Measurements from ENCODE around the gene SYNPO.

Gene SYNPO

DNA sequence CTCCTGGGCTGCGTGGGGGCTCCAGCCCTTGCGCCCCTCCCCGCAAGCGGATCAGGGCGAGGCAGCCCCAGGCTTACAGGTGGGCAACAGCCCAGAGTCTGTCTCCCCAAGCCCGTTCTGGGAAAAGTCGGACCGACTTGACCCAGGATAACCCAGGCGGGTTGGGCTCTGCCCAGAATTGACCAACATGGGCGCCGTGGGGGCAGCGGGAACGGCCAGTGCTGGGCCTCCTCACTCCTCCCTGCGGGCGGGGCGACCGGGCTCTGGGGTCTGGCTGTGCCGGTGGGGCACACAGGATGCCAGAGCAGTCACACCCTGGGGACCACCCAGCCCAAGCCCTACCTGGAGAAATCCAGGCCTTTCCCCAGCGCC lies 15.3 kb upstream of the SYNPO start:
- DNase-seq (no peak), ATAC-seq (replicated peaks) (no peak)
- H3K36me3 Mint-ChIP-seq: peaks cover 2 to 18% of the 10 kb centered on the region in 2 donors
- peak overlapping the region; percentile 85 to 87 for H3K4me3 Mint-ChIP-seq
- H3K9me3 Mint-ChIP-seq: no peaks in the 10 kb centered on the region
- no peaks in the 10 kb centered on the region for H3K27me3 Mint-ChIP-seq
- H3K4me1 Mint-ChIP-seq: peaks cover 44 to 58% of the 10 kb centered on the region in 2 donors
- no peak overlapping the region for H3K27ac Mint-ChIP-seq

DNA sequence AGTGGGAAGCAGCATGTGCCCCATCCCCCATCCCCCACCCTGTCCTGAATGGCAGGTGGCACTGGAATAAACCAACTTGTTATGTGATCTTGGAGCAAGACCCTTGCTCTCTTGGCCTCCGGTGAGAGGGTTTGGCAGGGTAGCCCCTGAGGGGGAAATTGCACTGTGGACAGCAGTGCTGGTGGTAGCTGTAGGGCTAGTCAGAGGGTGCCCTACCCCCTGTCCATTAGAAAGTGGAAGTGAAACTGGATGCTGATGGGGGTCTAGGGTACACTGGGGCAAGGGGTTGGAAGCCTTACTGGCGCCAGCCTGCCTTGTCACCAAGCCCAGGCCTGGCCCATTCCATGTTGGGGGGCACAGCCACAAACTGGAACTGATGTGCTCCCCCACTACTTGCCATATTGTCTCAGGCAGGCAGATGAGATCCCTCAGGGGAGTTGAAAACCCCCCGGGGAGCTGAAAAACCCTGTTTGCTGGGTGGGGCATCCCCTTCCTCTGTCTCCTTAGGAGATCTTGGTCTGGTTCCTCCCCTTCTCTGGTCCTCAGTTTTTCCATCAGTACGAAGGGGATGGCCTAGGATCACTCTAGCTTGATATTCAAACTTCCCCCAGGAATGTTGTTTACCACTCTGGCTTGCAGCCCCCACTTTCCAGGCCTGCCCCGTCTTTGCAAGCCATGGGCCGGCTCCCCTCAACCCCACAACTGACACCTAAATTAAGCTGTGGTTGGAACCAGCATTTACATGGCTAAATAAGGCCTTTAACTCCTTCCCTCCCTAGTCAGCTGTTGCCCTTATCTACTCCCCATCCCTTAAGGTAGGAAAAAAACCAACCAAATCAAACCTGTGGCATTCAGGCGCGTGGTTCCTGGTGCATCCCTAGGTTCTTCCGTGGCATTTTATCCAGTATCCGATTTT lies 14.4 kb upstream of the SYNPO start:
- H3K9me3 Mint-ChIP-seq: no peaks in the 10 kb centered on the region
- peak overlapping the region; percentile 85 to 87 for H3K4me3 Mint-ChIP-seq
- peak; percentile 86 for DNase-seq
- ATAC-seq (replicated peaks): peak; percentile 81 to 86
- H3K27me3 Mint-ChIP-seq: no peaks in the 10 kb centered on the region
- peaks cover 2 to 24% of the 10 kb centered on the region in 2 donors for H3K36me3 Mint-ChIP-seq
- H3K27ac Mint-ChIP-seq: peak overlapping the region; percentile 90
- peaks cover 46 to 58% of the 10 kb centered on the region in 2 donors for H3K4me1 Mint-ChIP-seq

DNA sequence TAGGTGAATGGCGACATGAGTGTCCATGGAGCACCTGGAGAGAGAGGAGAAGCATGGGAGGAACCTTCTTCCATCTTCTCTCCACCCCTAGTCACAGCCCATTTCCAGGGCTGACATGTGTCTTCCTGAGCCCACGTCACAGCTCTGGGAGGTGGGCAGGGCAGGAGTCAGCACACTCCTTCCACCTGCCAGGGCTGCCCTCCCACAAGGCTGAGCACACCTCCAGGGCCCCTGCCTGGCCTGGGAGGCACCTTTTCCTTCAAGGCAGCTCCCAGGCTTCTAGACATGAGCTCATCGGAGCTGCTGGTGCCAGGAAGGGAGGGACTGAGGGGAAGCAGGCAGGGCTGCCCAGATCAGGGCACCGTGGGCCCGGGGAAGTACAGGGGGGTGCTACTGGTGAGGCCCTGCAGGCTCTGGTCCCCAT lies 13.6 kb upstream of the SYNPO start:
- H3K9me3 Mint-ChIP-seq: no peaks in the 10 kb centered on the region
- H3K27ac Mint-ChIP-seq: peak overlapping the region; percentile 34
- peaks cover 47 to 58% of the 10 kb centered on the region in 2 donors for H3K4me1 Mint-ChIP-seq
- H3K36me3 Mint-ChIP-seq: peaks cover 2 to 26% of the 10 kb centered on the region in 2 donors
- DNase-seq: peak; percentile 12
- no peak for ATAC-seq (replicated peaks)
- peak overlapping the region; percentile 85 to 87 for H3K4me3 Mint-ChIP-seq
- no peaks in the 10 kb centered on the region for H3K27me3 Mint-ChIP-seq

DNA sequence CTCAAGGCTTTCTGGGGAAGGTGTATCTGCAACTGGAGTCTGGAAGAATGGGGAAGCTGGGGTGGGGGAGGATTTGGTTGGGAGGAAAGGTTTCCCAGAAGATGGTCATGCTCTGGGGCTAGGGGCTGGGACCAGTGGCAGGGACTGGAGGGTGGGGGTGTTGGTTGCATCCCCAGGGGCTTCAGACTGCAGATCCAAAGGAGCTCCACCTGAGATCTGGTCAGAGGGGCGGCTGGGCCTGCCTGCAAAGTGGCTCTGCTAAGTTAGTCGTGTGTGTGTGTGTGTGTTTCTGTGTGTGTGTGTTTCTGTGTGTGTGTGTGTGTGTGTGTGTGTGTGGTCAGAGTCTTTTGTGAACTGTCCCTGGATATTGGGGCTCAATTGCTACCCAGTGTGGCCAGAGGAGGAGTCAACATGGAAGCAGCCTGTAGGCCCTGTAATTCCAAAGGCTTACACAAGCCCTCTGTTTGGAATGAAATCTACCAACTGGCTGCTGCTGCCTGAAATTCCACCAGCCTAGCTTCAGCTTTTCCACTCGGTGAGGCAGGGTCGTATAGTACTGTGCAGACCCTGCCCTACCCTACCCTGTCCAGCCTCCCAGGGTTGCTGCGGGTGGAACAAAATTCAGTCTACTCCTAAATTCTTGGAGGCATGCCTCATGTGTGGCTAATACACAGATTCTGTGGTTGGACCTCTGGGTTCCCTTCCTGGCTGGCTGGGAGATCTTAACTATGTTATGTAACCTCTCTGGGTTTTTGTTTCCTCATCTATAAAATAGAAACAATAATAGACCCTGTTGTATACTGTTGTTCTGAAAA lies 12.5 kb upstream of the SYNPO start:
- Mint-ChIP-seq H3K4me1 (peaks cover 44 to 59% of the 10 kb centered on the region in 2 donors), H3K9me3 (no peaks in the 10 kb centered on the region), H3K36me3 (peaks cover 2 to 27% of the 10 kb centered on the region in 2 donors), H3K27me3 (no peaks in the 10 kb centered on the region), H3K27ac (no peak overlapping the region), H3K4me3 (peak overlapping the region in 1 of 2 donors; percentile 85)
- ATAC-seq (replicated peaks) (no peak), DNase-seq (no peak)

DNA sequence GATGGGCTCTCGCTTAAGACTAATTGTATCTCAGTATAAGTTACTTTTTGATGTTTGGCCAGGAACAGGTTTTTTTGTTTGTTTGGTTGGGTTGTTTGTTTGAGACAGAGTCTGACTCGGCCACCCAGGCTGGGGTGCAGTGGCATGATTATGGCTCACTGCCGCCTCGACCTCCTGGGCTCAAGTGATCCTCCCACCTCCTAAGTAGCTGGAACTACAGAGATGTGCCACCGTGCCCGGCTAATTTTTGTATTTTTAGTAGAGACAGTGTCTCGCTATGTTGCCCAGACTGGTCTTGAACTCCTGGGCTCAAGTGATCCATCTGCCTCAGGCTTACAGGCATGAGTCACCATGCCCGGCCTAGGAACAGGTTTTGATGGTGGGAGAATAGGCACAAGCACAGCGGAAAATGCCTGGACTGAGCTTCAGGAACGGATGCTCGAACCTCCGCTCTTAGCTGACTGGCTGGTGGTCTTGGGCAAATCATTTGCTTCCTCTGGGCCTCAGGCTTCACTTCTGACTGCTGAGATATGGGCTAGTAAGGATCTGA lies 11.4 kb upstream of the SYNPO start:
- H3K4me3 Mint-ChIP-seq: no peak overlapping the region
- peaks cover 2 to 31% of the 10 kb centered on the region in 2 donors for H3K36me3 Mint-ChIP-seq
- DNase-seq (no peak), ATAC-seq (replicated peaks) (no peak)
- H3K4me1 Mint-ChIP-seq: peaks cover 34 to 55% of the 10 kb centered on the region in 2 donors
- H3K27me3 Mint-ChIP-seq: no peaks in the 10 kb centered on the region
- H3K27ac Mint-ChIP-seq: no peak overlapping the region
- no peaks in the 10 kb centered on the region for H3K9me3 Mint-ChIP-seq

DNA sequence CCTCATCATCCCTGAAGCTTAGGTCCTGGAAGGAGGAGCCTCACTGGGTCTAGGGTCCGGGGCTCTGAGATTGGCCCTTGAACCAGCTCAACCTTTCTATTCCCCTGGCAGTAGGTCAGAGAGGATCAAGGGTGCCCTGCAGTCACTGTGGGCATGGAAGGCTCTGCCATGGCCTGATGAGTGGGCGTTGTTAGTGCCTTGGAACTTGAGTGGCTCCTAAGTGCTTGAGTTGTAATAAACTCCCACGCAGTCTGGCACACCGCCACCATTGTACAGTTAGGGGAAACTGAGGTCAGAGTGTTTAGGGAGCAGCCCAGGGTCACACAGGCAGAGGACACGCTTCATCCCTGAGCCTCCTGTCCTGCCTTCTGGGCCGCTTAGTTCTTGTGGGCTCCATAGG lies 10.4 kb upstream of the SYNPO start:
- Mint-ChIP-seq H3K27ac (no peak overlapping the region), H3K36me3 (peaks cover 5 to 39% of the 10 kb centered on the region in 2 donors), H3K4me3 (no peak overlapping the region), H3K9me3 (no peaks in the 10 kb centered on the region), H3K27me3 (no peaks in the 10 kb centered on the region), H3K4me1 (peaks cover 30 to 50% of the 10 kb centered on the region in 2 donors)
- DNase-seq: no peak
- ATAC-seq (replicated peaks): no peak

DNA sequence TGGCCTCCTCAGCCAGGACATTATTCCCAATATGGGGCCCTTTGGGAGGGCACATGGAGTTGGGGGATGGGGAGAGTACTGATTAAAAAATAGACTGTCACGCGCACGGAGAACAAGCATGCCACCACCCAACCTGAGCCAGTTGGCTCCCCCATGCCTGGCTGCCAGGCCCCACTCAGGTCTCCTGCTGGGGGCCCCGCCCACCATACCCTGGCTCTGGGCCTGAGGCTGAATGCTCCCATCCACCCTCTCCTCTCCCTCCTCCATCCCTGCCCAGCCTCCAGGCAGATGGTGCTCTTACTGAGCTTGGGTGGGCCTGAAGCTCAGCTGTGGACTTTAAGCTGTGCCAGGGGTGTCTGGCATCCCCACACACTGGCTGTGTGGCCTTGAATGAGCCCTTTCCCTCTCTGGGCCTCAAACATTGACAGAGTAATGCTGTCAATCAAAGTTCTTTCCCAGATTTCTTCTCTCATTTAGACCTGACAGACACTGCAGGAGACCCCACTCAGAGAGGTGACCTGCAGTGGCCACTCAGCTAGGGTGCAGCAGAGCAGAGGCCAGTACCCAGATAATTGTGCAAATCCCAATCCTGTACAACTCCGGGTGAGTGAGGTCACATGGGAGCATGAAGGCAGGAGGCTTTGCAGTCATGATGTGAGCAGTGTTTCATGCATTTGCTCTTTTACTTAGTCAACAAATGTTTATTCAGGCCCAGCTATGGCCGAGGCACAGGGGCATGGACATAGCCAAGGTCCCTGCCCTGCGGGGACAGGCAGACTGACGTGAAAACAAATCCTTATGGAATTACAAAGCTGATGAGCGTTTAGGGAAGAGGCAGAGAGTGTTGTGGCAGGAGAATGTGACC lies 9.8 kb upstream of the SYNPO start:
- Mint-ChIP-seq H3K27ac (no peak overlapping the region), H3K4me3 (no peak overlapping the region), H3K27me3 (no peaks in the 10 kb centered on the region), H3K9me3 (no peaks in the 10 kb centered on the region), H3K36me3 (peaks cover 5 to 41% of the 10 kb centered on the region in 2 donors), H3K4me1 (peaks cover 28 to 46% of the 10 kb centered on the region in 2 donors)
- DNase-seq (no peak), ATAC-seq (replicated peaks) (no peak)

DNA sequence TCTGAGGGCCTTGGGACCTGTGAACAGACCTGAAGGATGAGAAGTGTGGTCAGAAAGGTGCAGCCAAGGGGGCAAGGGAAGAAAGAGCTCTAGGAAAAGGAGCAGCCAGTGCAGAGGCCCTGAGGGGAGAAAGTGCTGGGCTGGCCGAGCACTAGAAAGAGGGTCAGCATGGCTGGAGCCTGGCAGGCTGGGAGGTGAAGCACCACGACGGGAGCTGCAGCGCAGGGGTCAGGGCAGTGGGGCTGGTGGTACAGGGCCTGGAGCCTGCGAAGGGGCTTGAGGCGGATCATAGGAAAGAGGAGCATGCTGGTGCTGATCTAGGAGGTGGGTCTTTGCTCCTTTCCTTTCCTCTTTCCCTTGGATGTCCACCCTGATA lies 9.1 kb upstream of the SYNPO start:
- ATAC-seq (replicated peaks): no peak
- H3K27ac Mint-ChIP-seq: no peak overlapping the region

DNA sequence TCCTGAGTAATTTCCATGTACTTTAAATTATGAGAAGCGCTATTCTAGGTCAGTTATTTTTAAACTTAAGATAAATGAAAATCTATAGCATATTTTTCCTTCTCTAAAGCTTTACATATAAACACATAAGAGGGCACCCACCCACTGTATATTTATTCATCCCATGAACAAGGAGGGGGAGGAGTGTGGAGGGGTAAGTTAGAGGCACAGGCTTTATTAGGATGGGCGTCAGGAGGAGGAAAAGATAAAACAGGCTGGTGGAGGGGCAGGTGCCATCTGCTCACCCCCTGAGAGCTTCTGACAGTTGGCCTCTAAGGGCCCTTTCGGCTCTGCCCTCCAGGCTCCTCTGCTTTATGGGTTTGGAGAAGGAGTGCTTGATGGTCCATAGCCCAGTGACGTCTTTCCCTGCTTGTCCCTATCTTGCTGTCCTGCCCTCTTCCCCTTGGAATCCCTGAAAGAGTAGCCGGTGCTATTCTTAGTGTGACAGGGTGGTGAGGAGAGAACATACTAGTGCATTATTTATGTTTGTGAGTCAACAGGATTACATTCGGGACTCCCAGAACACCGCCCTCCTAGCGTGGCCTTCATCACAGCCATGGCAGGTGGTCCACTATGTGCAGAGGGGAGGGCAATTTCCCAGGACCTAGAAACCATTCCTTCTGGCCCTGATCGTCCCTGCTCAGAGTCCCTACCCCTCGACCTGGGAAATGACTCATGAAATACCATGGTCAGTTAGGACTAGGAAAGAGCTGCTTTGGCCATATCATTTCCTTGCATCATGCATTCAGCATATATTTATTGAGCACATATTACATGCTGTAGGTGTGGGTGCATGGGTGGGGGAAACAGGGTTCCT lies 7.9 kb upstream of the SYNPO start:
- Mint-ChIP-seq H3K9me3 (no peaks in the 10 kb centered on the region), H3K27me3 (no peaks in the 10 kb centered on the region), H3K4me1 (peaks cover 13 to 34% of the 10 kb centered on the region in 2 donors), H3K36me3 (peaks cover 3 to 40% of the 10 kb centered on the region in 2 donors), H3K4me3 (no peak overlapping the region), H3K27ac (no peak overlapping the region)
- DNase-seq (no peak), ATAC-seq (replicated peaks) (no peak)

More for the DNA sequence above, 9.1 kb upstream of the SYNPO start:
- DNase-seq: no peak
- no peaks in the 10 kb centered on the region for H3K27me3 Mint-ChIP-seq
- H3K9me3 Mint-ChIP-seq: no peaks in the 10 kb centered on the region
- peaks cover 5 to 41% of the 10 kb centered on the region in 2 donors for H3K36me3 Mint-ChIP-seq
- H3K4me1 Mint-ChIP-seq: peaks cover 24 to 40% of the 10 kb centered on the region in 2 donors
- H3K4me3 Mint-ChIP-seq: no peak overlapping the region

DNA sequence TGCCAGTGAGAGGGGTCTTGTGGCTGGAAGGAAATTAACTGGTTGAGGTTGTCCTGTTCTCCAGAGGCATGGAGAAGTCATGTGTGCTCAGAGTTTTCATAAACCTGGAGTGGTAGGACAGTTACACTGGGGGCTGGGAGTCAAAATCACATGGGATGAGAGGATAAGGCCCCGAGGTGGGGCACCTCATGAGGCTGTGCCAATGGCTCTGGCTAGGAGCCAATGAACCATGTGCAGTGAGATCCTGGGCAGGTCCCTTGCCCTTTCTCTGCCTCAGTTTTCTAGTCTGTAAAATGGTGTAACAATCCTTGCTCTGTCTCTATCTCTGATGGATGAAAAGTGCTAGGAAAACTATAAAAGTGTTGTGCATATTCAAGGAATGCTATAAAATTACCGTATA lies 7.0 kb upstream of the SYNPO start:
- Mint-ChIP-seq H3K27me3 (no peaks in the 10 kb centered on the region), H3K4me3 (no peak overlapping the region), H3K4me1 (peaks cover 12 to 30% of the 10 kb centered on the region in 2 donors), H3K27ac (no peak overlapping the region), H3K36me3 (peaks cover 3 to 35% of the 10 kb centered on the region in 2 donors), H3K9me3 (no peaks in the 10 kb centered on the region)
- DNase-seq (no peak), ATAC-seq (replicated peaks) (no peak)

DNA sequence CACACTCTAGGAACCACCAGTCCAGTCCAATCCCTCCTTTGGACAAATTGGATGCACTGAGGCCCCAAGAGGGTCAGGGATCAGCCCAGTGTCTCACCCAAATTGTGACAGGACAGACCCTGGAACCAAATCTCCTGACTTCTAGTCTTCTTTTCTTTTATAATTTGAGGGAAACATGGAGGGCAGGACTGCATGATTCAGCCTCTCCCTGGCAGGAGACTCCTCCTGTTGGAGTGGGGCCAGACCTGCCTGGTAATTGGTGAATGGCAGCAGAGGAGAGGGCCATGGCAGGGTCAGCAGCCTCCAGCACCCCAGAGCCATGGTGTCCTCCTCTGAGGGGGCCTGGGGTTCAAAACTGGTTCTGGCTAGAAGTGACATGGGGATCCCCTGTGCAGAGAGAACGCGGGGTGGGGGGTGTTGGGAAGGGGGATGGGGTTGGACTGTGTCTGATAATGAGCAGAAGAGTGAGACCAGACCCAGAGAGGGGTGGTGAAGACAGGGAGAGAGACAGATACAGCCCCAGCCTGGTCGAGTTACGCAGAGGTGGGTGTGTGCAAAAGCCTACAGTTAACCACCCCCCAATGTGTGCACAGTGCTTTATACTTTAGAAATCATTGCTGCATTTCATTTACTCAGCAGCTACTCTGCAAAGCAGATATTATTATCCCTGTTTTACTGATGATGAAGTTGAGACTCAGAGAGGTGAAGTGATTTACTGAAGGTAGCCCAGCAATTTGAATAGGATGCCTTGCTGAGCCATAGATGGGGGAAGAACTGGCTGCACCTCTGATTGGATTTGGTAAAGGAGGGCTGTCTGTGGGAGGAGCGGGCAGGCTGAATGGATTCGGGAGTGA lies 3.8 kb upstream of the SYNPO start:
- Mint-ChIP-seq H3K4me1 (peaks cover 7 to 23% of the 10 kb centered on the region in 2 donors), H3K36me3 (peaks cover 3 to 30% of the 10 kb centered on the region in 2 donors), H3K9me3 (no peaks in the 10 kb centered on the region), H3K27me3 (no peaks in the 10 kb centered on the region), H3K27ac (no peak overlapping the region), H3K4me3 (no peak overlapping the region)
- ATAC-seq (replicated peaks) (no peak), DNase-seq (no peak)

DNA sequence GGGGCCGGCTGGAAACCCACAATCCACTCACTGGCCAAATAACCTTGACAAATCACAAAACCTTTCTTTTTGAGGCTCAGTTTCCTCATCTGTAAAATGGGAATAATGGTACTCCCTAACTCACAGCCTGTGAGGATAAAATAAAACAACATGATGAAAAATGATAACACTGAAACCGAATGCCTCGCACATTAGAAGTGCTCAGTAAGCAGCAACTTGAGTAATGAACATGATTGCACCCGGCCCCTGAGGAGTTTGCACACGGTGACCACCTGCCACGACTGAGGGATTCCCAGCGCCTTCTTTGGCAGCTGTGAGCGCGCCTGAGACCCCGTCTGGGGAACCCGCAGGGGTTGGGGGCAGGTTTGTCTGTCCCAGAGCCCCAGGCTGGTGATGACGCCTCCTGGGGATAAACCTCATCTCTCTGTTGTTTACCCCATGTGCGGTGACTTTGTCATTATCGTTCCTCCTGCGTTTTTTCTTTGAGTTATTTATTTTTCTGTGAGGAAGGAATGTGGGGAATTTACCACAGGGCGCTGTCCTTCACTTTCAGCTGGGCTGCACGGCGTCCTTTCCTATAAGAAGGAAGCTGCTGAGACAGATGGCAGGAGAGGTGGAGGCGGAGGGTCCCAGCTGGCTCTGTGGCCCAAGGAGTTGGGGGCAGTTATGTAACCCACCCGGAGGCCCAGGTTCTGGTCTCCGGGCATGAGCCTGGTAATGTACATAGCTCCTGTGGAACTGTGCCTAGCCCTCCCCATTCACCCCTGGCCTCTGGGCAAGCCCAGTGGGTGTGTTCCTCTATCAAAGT lies 3.0 kb upstream of the SYNPO start:
- H3K4me1 Mint-ChIP-seq: peaks cover 7 to 23% of the 10 kb centered on the region in 2 donors
- ATAC-seq (replicated peaks): no peak
- peaks cover 3 to 32% of the 10 kb centered on the region in 2 donors for H3K36me3 Mint-ChIP-seq
- H3K4me3 Mint-ChIP-seq: no peak overlapping the region
- DNase-seq: no peak
- no peaks in the 10 kb centered on the region for H3K27me3 Mint-ChIP-seq
- no peaks in the 10 kb centered on the region for H3K9me3 Mint-ChIP-seq
- no peak overlapping the region for H3K27ac Mint-ChIP-seq
